IMR-90 (cell line): Measurements from ENCODE around the gene CLDN34.

Experiments used
- BHLHE40 ChIP-seq: fragments of 150-350 bp; IDR thresholded peaks from 2 replicates; pipeline ENCODE4 v1.6.1; 2016; ENCODE audit warnings: mild to moderate bottlenecking, low read depth, low read length
- CHD1 ChIP-seq: IDR thresholded peaks from 2 replicates; pipeline ENCODE4 v1.6.1; 2012; ENCODE audit warnings: low read depth, low read length, improper control_type of control experiment
- CTCF ChIP-seq: conservative IDR thresholded peaks from 2 replicates; pipeline ENCODE4 v1.5.1; 2012; ENCODE audit warnings: mild to moderate bottlenecking, low read depth, low read length, improper control_type of control experiment
- MAFK ChIP-seq: IDR thresholded peaks from 2 replicates; pipeline ENCODE4 v1.6.1; 2012; ENCODE audit warnings: low read depth, low read length, improper control_type of control experiment
- MAZ ChIP-seq: IDR thresholded peaks from 2 replicates; pipeline ENCODE4 v1.6.1; 2012; ENCODE audit warnings: low read depth, mild to moderate bottlenecking, low read length, improper control_type of control experiment, moderate library complexity, borderline replicate concordance
- MXI1 ChIP-seq: IDR thresholded peaks from 2 replicates; pipeline ENCODE4 v1.6.1; 2012; ENCODE audit warnings: low read depth, mild to moderate bottlenecking, low read length, moderate library complexity, borderline replicate concordance
- POLR2A ChIP-seq: IDR thresholded peaks from 2 replicates; pipeline ENCODE4 v1.6.1; 2012; ENCODE audit warnings: mild to moderate bottlenecking, low read depth, low read length
- RAD21 ChIP-seq: IDR thresholded peaks from 2 replicates; pipeline ENCODE4 v1.6.1; 2012; ENCODE audit warnings: low read length, improper control_type of control experiment
- RCOR1 ChIP-seq: IDR thresholded peaks from 2 replicates; pipeline ENCODE4 v1.6.1; 2012; ENCODE audit warnings: mild to moderate bottlenecking, low read length, improper control_type of control experiment; ENCODE audit not compliant: insufficient replicate concordance
- RFX5 ChIP-seq: IDR thresholded peaks from 2 replicates; pipeline ENCODE4 v1.8.0; 2012; ENCODE audit warnings: low read depth, mild to moderate bottlenecking, low read length, moderate library complexity
- SMC3 ChIP-seq: fragments of 150-350 bp; IDR thresholded peaks from 2 replicates; pipeline ENCODE4 v1.6.1; 2016; ENCODE audit warnings: low read depth, mild to moderate bottlenecking, antibody characterized with exemption, low read length, moderate library complexity
- USF2 ChIP-seq: fragments of 150-350 bp; IDR thresholded peaks from 2 replicates; pipeline ENCODE4 v1.6.1; 2017; ENCODE audit warnings: mild to moderate bottlenecking, antibody characterized with exemption, low read length, low read depth

- TF ChIP-seq SMC3: no peak
- TF ChIP-seq POLR2A: no peak
- no peak for TF ChIP-seq RCOR1
- TF ChIP-seq CTCF: no peak
- no peak for TF ChIP-seq MAFK
- TF ChIP-seq RAD21: no peak
- no peak for TF ChIP-seq BHLHE40
- TF ChIP-seq USF2: no peak
- TF ChIP-seq MAZ: no peak
- no peak for TF ChIP-seq MXI1
- TF ChIP-seq CHD1: no peak
- TF ChIP-seq RFX5: no peak
Observed at GRCh38 chrX:9997041-9997440, 29.9 kb downstream of the CLDN34 start.
